Superior temporal gyrus (tissue), 1 donor: ENCODE results near the gene EFHC2.

Source experiments
- DNase-seq: peaks from one replicate; pipeline ENCODE4 v3.0.0-alpha.2; 2016; ENCODE audit errors: extremely low spot score

EFHC2 gene

DNA sequence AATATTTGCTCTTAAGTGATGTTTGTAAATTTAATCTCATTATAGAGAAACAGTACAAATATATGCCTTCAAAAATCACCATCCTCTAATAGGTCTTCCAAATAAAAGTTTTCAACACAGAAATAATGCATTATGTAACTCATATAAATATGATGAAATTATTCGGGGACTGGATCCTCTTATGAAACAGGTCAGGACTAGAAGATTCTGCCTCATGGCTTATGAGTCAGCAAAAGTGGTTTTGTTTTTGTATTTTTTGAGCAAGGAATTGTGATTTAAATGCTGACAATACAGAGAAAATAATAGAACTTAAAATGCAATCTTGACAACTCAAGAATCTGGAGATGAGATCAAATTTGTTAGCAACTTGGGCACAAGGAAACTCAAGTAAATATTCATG is 190.6 kb downstream of the EFHC2 start:
- no peak for DNase-seq

GRCh38 chrX:44147130-44147529 is 196.3 kb downstream of the EFHC2 start:
- no peak for DNase-seq

DNA sequence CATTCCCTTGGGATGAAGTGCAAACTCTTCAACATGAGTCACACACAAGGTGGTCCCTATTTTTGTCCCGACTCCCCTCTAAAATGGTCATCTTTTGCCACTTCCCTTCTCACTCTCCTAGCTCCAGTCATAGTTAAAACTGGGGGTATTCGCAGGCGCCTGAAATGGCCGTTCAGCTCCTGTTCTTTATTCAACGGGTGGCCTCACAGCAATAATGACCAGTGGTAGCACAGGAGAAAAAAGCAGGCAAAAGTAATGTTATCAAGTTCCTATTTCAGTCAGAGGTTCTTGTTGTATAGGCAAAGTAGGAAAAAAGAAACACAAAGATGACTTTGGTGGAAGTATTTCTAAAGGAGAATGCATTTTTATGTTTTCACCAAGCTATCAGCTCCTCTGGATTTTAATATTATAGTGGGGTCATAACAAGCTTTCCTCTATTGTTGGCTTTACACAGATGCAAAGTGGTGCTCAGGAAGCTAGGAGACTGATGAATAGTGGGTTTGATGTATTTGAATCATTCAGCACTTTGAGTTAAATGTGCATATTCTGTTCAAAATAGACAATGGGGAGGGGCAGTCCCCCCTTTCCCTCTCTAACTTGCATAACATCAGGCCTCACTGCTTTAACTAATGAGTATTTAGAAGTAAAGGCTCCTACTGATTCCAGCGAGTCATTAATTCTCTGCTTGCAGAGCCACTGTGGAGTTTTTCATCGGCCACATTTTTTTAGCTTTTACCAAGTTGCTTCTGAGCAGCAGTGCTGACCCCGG is 199.1 kb downstream of the EFHC2 start:
- no peak for DNase-seq

DNA sequence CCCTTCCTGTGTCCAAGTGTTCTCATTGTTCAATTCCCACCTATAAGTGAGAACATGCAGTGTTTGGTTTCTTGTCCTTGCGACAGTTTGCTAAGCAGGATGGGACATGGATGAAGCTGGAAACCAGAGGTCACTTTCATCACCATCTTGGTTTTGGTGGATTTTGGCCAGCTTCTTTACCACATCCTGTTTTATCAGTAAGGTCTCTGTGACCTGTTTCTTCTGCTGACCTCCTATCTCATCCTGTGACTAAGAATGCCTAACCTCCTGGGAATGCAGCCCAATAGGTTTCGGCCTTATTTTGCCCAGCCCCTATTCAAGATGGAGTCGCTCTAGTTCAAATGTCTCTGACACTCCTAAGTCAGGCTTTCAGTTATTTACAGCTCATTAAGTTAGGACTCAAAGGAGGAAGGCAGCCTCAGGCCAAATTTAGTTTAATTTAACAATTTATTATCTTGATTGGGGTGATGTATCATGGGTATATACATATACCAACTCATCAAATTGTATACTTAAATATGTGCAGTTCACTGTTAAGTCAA is 200.3 kb downstream of the EFHC2 start:
- DNase-seq: no peak

- DNase-seq: no peak
Measured at GRCh38 chrX:44130189-44130588, 213.3 kb downstream of the EFHC2 start.

DNA sequence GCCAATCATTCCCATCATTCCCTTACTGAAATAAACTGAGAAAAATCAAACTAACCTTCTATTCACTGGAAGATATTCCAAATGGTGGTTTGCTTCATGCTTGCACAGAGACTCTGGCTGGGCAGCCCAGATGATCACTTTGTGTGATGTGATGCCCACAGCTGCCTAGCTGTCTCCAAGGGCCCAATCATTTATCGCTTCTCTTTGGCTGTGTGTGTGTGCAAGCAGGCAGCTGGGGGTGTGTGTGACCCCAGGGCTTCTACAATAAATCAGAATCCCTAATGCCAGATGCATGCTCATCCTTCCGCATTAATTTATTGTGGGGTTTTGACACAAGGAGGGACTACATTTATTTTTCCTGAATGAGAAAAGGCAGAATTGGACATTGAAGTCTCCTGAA is 230.1 kb downstream of the EFHC2 start:
- DNase-seq: no peak

GRCh38 chrX:44106864-44107263 is 236.6 kb downstream of the EFHC2 start:
- no peak for DNase-seq

DNA sequence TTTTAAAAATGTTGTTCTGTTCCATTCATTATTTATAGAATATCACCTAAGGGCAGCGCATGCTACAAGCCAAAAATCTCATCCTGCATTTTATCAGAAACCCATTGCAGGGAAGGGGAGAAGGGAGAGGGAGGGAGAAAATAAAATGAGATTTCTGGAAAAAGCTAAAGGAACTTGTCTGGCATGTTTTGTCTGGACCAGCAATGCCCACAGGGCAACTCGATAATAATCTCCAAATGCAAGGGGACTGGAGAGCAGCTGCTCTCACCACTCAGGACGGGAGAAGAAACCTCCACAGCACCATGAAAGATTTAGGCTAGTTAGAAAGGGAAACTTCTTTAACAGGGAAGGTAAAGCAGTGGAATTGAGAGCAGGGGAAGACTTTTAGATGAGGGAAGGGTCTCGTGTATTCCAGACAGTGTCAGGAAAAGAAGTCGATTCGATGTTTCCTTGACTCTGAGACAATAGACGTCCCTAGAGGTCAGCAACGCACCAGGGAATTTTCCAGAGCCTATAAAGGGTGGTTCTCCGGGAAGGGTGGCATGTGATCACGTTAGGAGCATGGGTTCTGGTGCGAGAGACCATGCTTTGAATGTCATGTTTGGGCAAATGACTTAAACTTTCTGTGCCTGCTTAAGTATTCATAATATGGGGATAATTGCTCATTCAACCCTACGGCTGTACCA is 238.1 kb downstream of the EFHC2 start:
- no peak for DNase-seq

DNA sequence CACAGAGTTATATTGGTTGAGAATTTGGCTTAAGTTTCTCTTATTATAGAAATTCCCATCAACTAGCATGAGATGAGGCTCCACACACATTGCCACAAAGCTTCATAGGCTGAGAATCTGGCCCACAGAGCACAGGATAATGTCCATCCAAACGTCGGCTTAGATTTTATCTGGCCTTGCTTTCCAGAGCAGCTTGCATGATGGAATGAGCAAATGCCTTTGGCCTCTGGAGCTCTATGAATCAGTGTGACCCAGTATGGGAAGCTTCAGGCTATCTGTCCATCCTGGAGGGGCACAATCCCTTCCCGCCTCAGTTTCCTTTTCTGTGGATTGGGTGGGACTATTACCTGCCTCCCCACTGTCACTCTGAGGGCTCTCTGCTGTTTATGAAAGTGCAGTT is 238.8 kb downstream of the EFHC2 start:
- DNase-seq: no peak

DNA sequence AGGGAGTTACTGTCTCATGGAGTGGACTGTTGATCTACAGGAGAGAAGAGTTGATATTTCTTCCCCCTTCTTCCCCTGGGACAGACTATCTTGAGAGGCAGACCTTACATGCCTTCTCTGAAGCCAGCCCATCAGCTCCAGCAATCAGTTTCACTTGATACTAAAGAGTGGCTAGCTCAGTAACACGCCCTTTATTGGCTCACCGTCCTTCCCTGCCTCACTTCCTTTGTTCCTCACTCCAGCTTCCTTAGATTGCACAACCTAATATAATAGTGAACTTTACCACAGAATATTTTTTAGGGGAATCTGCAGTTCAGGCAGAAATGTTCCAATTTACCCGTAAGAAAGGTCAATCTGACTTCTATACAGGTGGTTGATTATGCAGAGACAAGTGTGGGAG is 242.2 kb downstream of the EFHC2 start:
- no peak for DNase-seq

DNA sequence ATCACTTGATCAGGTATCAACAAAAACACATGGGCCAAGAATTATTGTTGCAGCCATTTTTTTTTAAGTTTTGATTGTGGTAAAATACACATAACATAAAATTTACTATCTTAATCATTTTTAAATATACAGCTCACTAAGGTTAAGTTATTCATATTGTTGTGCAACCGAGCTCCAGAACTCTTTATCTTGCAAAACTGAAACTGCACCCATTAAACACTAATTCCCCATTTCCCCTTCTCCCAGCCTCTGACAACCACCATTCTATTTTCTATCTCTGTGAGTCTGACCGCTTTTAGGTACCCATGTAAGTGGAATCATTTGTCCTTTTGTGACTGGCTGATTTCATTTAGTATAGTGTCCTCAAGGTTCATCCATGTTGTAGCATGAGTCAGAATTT is 244.1 kb downstream of the EFHC2 start:
- DNase-seq: no peak
